Measurements from ENCODE around the gene ZNF655. TPM values are rescaled to one million over a fixed set of nuclear protein-coding genes. Genes with fewer than 3 reads are reported as not detected.
A peak's percentile ranks its signal among the peaks of the same experiment; 100 is the strongest.

Gene ZNF655
- total RNA-seq, 1 experiment from 2014 or later, result not detected

GRCh38 chr7:99619571-99620130, 61.2 kb downstream of the ZNF655 start:
- H3K27ac Mint-ChIP-seq (ENCODE audit: unreplicated experiment), result no peak overlapping the region
- H3K36me3 Mint-ChIP-seq (ENCODE audit: insufficient read depth, unreplicated experiment), result peaks cover 41% of the 10 kb centered on the region
- BruUV-seq (replicated peaks), result TSS peak; percentile 23
- H3K27me3 Mint-ChIP-seq (ENCODE audit: unreplicated experiment), result no peaks in the 10 kb centered on the region
- no peak overlapping the region for H3K4me3 Mint-ChIP-seq (ENCODE audit: low read depth, unreplicated experiment)
- intact Hi-C loops (cut with micrococcal nuclease; ENCODE audit: unreplicated experiment), result loop anchor here (10.0 kb wide), 1 partner anchor 125 kb away; no protein-coding TSS in a partner anchor
- TF ChIP-seq CTCF (IDR thresholded peaks at IDR 0.05; ENCODE audit: unreplicated experiment), result no peak
- DNase-seq, result no peak
- CTCF ChIA-PET, result no interaction called here
- H3K9me3 Mint-ChIP-seq (ENCODE audit: low read depth, unreplicated experiment), result no peaks in the 10 kb centered on the region
- H3K4me1 Mint-ChIP-seq (ENCODE audit: low read depth, unreplicated experiment), result peaks cover 33% of the 10 kb centered on the region

- CTCF ChIA-PET, result no interaction called here
- peaks cover 38% of the 10 kb centered on the region for H3K36me3 Mint-ChIP-seq (ENCODE audit: insufficient read depth, unreplicated experiment)
Measured at GRCh38 chr7:99621271-99621670, 62.8 kb downstream of the ZNF655 start.

GRCh38 chr7:99622596-99622995, 64.2 kb downstream of the ZNF655 start:
- Mint-ChIP-seq H3K9me3 (ENCODE audit: low read depth, unreplicated experiment) (no peaks in the 10 kb centered on the region), H3K4me3 (ENCODE audit: low read depth, unreplicated experiment) (no peak overlapping the region), H3K27me3 (ENCODE audit: unreplicated experiment) (no peaks in the 10 kb centered on the region), H3K27ac (ENCODE audit: unreplicated experiment) (no peak overlapping the region), H3K4me1 (ENCODE audit: low read depth, unreplicated experiment) (peaks cover 18% of the 10 kb centered on the region), H3K36me3 (ENCODE audit: insufficient read depth, unreplicated experiment) (peaks cover 25% of the 10 kb centered on the region)
- CTCF ChIA-PET, result no interaction called here
- DNase-seq, result no peak
- intact Hi-C loops (cut with micrococcal nuclease; ENCODE audit: unreplicated experiment), result no loop called here
- no TSS peak for BruUV-seq (replicated peaks)
- TF ChIP-seq CTCF (IDR thresholded peaks at IDR 0.05; ENCODE audit: unreplicated experiment), result no peak

More at GRCh38 chr7:99621271-99621670, 62.8 kb downstream of the ZNF655 start:
- TF ChIP-seq CTCF (IDR thresholded peaks at IDR 0.05; ENCODE audit: unreplicated experiment), result no peak
- Mint-ChIP-seq H3K4me1 (ENCODE audit: low read depth, unreplicated experiment) (peaks cover 24% of the 10 kb centered on the region), H3K27ac (ENCODE audit: unreplicated experiment) (no peak overlapping the region), H3K9me3 (ENCODE audit: low read depth, unreplicated experiment) (no peaks in the 10 kb centered on the region), H3K27me3 (ENCODE audit: unreplicated experiment) (no peaks in the 10 kb centered on the region), H3K4me3 (ENCODE audit: low read depth, unreplicated experiment) (no peak overlapping the region)
- intact Hi-C loops (cut with micrococcal nuclease; ENCODE audit: unreplicated experiment), result no loop called here
- no peak for DNase-seq
- BruUV-seq (replicated peaks), result no TSS peak

- no peak for DNase-seq
- Mint-ChIP-seq H3K9me3 (ENCODE audit: low read depth, unreplicated experiment) (no peaks in the 10 kb centered on the region), H3K4me1 (ENCODE audit: low read depth, unreplicated experiment) (peaks cover 12% of the 10 kb centered on the region), H3K27me3 (ENCODE audit: unreplicated experiment) (no peaks in the 10 kb centered on the region), H3K4me3 (ENCODE audit: low read depth, unreplicated experiment) (no peak overlapping the region), H3K27ac (ENCODE audit: unreplicated experiment) (no peak overlapping the region), H3K36me3 (ENCODE audit: insufficient read depth, unreplicated experiment) (peaks cover 23% of the 10 kb centered on the region)
- no peak for TF ChIP-seq CTCF (IDR thresholded peaks at IDR 0.05; ENCODE audit: unreplicated experiment)
- CTCF ChIA-PET, result no interaction called here
- BruUV-seq (replicated peaks), result no TSS peak
- intact Hi-C loops (cut with micrococcal nuclease; ENCODE audit: unreplicated experiment), result no loop called here
Measured at GRCh38 chr7:99623091-99623693, 64.8 kb downstream of the ZNF655 start.

Measured in Calu3 (cell line).